Measurements from ENCODE around the gene CAPN13. TPM values are rescaled to one million over a fixed set of nuclear protein-coding genes. Genes with fewer than 3 reads are reported as not detected.
A peak's percentile ranks its signal among the peaks of the same experiment; 100 is the strongest.

Gene CAPN13
- total RNA-seq, 4 donors from 2014 or later, result 0.12 TPM; not detected in 3

- TF ChIP-seq EP300 (IDR thresholded peaks at IDR 0.05) (no peak), POLR2A (IDR thresholded peaks at IDR 0.05) (no peak), POLR2AphosphoS5 (IDR thresholded peaks at IDR 0.05) (no peak), CTCF (IDR thresholded peaks at IDR 0.05) (no peak)
- no peaks in the 10 kb centered on the region for H3K36me3 ChIP-seq
- peaks cover 0 to 21% (median 0%) of the 10 kb centered on the region in 3 donors for H3K9me3 ChIP-seq
- 90 to 100% methylated on average over 1 to 3 of the region's 10 CpGs for WGBS, 2 donors (ENCODE audit: low coverage in 1 of 2)
- peaks cover 0 to 29% (median 9%) of the 10 kb centered on the region in 3 donors for H3K4me1 ChIP-seq
- no peaks in the 10 kb centered on the region for H3K27me3 ChIP-seq
- H3K27ac ChIP-seq, result peak overlapping the region in 3 of 4 donors; percentile 14 to 33 (median 19)
- ATAC-seq, result no peak
- H3K4me3 ChIP-seq, result no peak overlapping the region
Measured at GRCh38 chr2:30705711-30706533, 101.3 kb downstream of the CAPN13 start.

GRCh38 chr2:30705056-30705455 is 102.2 kb downstream of the CAPN13 start:
- ATAC-seq, result no peak
- TF ChIP-seq CTCF (IDR thresholded peaks at IDR 0.05), result no peak
- no peak for TF ChIP-seq EP300 (IDR thresholded peaks at IDR 0.05)
- TF ChIP-seq POLR2A (IDR thresholded peaks at IDR 0.05), result no peak
- no peak for TF ChIP-seq POLR2AphosphoS5 (IDR thresholded peaks at IDR 0.05)
- 80 to 83% methylated on average over 3 to 4 of the region's 5 CpGs for WGBS, 2 donors (ENCODE audit: low coverage in 1 of 2)
- H3K4me3 ChIP-seq, result no peak overlapping the region
- peak overlapping the region in 3 of 4 donors; percentile 14 to 33 (median 19) for H3K27ac ChIP-seq
- H3K4me1 ChIP-seq, result peaks cover 0 to 29% (median 9%) of the 10 kb centered on the region in 3 donors
- no peaks in the 10 kb centered on the region for H3K36me3 ChIP-seq
- H3K9me3 ChIP-seq, result peaks cover 0 to 21% (median 0%) of the 10 kb centered on the region in 3 donors
- H3K27me3 ChIP-seq, result no peaks in the 10 kb centered on the region

GRCh38 chr2:30704309-30705020 is 102.8 kb downstream of the CAPN13 start:
- TF ChIP-seq POLR2AphosphoS5 (IDR thresholded peaks at IDR 0.05) (no peak), CTCF (IDR thresholded peaks at IDR 0.05) (no peak), POLR2A (IDR thresholded peaks at IDR 0.05) (no peak), EP300 (IDR thresholded peaks at IDR 0.05) (no peak)

GRCh38 chr2:30702694-30703093 is 104.6 kb downstream of the CAPN13 start:
- H3K36me3 ChIP-seq, result no peaks in the 10 kb centered on the region
- H3K4me3 ChIP-seq, result no peak overlapping the region
- H3K27me3 ChIP-seq, result no peaks in the 10 kb centered on the region
- H3K27ac ChIP-seq, result no peak overlapping the region
- ATAC-seq, result no peak
- no peak for TF ChIP-seq POLR2A (IDR thresholded peaks at IDR 0.05)
- TF ChIP-seq POLR2AphosphoS5 (IDR thresholded peaks at IDR 0.05), result no peak
- TF ChIP-seq CTCF (IDR thresholded peaks at IDR 0.05), result no peak
- no peak for TF ChIP-seq EP300 (IDR thresholded peaks at IDR 0.05)
- peaks cover 0 to 21% (median 0%) of the 10 kb centered on the region in 3 donors for H3K9me3 ChIP-seq
- 90% methylated on average over 1 of the region's 1 CpG; no CpG with 5 or more reads in 1 of the 2 donors for WGBS, 2 donors (ENCODE audit: low coverage in 1 of 2)
- peaks cover 0 to 29% (median 9%) of the 10 kb centered on the region in 3 donors for H3K4me1 ChIP-seq

More at GRCh38 chr2:30704309-30705020, 102.8 kb downstream of the CAPN13 start:
- Histone ChIP-seq H3K9me3 (peaks cover 0 to 21% (median 0%) of the 10 kb centered on the region in 3 donors), H3K4me1 (peaks cover 0 to 29% (median 9%) of the 10 kb centered on the region in 3 donors), H3K27me3 (no peaks in the 10 kb centered on the region), H3K36me3 (no peaks in the 10 kb centered on the region), H3K4me3 (no peak overlapping the region), H3K27ac (peak overlapping the region in 2 of 4 donors; percentile 19 to 33)
- 42 to 65% methylated on average over 3 of the region's 3 CpGs for WGBS, 2 donors (ENCODE audit: low coverage in 1 of 2)
- no peak for ATAC-seq
